C4-2B (cell line): Measurements from ENCODE around the gene PTH1R.

Experiments
- CTCF ChIP-seq: fragments of 450-650 bp; conservative IDR thresholded peaks from 2 replicates; pipeline ENCODE4 v1.5.1; 2017; ENCODE audit warnings: mild to moderate bottlenecking
- ZFX ChIP-seq: fragments of 450-650 bp; IDR thresholded peaks from 2 replicates; pipeline ENCODE4 v1.6.1; 2017

- no peak for TF ChIP-seq CTCF
- no peak for TF ChIP-seq ZFX
Observed at GRCh38 chr3:46854555-46854991, 22.9 kb upstream of the PTH1R start.
